ENCODE results near the gene SKA2. TPM values are rescaled to one million over a fixed set of nuclear protein-coding genes. Genes with fewer than 3 reads are reported as not detected.

Gene SKA2
- total RNA-seq, 1 experiment from 2014 or later: 57.5 TPM

DNA sequence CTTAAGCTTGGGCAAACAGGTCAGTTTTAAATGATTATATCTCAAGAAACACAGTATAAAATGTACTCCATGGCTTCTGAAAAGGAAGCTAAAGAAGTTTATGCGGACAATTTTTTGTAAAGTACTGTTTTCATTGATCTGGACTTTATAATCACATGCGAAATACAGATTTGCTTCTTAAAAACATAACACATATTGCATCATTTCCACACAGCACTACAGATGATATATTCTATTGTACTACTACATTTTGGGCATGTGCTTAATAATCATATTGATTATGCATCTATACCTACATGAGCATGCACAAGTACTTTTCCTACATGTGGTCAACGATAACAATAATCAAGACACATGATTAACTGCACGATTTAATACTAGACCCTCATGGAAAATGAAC is 70.8 kb downstream of the SKA2 start:
- ChIA-PET CTCF (no interaction called here), POLR2A (interaction anchor here (0.9 kb wide), 1 partner anchor 8 kb away, joined by 3 read pairs; no protein-coding TSS in a partner anchor)
- DNase-seq (ENCODE audit: unreplicated experiment): no peak
- H3K4me1 Mint-ChIP-seq (ENCODE audit: insufficient read depth, unreplicated experiment): no peaks in the 10 kb centered on the region
- H3K36me3 Mint-ChIP-seq (ENCODE audit: insufficient read depth, unreplicated experiment): peaks cover 70% of the 10 kb centered on the region
- TF ChIP-seq, protein P1, sequence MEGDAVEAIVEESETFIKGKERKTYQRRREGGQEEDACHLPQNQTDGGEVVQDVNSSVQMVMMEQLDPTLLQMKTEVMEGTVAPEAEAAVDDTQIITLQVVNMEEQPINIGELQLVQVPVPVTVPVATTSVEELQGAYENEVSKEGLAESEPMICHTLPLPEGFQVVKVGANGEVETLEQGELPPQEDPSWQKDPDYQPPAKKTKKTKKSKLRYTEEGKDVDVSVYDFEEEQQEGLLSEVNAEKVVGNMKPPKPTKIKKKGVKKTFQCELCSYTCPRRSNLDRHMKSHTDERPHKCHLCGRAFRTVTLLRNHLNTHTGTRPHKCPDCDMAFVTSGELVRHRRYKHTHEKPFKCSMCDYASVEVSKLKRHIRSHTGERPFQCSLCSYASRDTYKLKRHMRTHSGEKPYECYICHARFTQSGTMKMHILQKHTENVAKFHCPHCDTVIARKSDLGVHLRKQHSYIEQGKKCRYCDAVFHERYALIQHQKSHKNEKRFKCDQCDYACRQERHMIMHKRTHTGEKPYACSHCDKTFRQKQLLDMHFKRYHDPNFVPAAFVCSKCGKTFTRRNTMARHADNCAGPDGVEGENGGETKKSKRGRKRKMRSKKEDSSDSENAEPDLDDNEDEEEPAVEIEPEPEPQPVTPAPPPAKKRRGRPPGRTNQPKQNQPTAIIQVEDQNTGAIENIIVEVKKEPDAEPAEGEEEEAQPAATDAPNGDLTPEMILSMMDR (IDR thresholded peaks at IDR 0.05; ENCODE audit: unreplicated experiment): no peak
- H3K27me3 Mint-ChIP-seq (ENCODE audit: insufficient read depth, unreplicated experiment): no peaks in the 10 kb centered on the region
- intact Hi-C loops (cut with micrococcal nuclease): no loop called here
- H3K27ac Mint-ChIP-seq (ENCODE audit: low read depth, unreplicated experiment): peak overlapping the region; percentile 63
- H3K9me3 Mint-ChIP-seq (ENCODE audit: unreplicated experiment): no peaks in the 10 kb centered on the region
- BruUV-seq (replicated peaks): no TSS peak
- H3K4me3 Mint-ChIP-seq (ENCODE audit: unreplicated experiment): no peak overlapping the region

DNA sequence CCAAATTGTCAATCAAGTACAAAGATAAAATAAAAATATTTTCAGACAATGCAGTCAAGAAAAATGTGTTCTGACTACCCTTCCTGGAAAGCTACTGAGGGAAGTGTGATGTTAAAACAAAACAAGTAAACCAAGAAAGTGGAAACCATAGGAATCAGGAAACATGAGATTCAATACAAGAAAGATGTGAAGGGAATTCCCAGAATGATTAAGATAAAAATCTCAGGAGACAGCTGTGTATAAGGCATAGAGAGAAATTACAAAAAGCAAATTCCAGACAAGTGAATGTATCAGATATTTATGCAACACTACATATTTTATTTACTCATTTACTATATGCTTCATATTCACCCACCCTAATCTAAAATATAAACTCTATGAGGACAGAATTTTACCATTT is 80.5 kb downstream of the SKA2 start:
- BruUV-seq (replicated peaks): no TSS peak
- no peaks in the 10 kb centered on the region for H3K9me3 Mint-ChIP-seq (ENCODE audit: unreplicated experiment)
- no peaks in the 10 kb centered on the region for H3K27me3 Mint-ChIP-seq (ENCODE audit: insufficient read depth, unreplicated experiment)
- POLR2A ChIA-PET: interaction anchor here (0.5 to 1.0 kb wide), 3 partner anchors 12 to 66 kb away, joined by 3 to 4 read pairs (median 3); no protein-coding TSS in a partner anchor
- peaks cover 56% of the 10 kb centered on the region for H3K36me3 Mint-ChIP-seq (ENCODE audit: insufficient read depth, unreplicated experiment)
- DNase-seq (ENCODE audit: unreplicated experiment): peak; percentile 36
- peaks cover 8% of the 10 kb centered on the region for H3K4me1 Mint-ChIP-seq (ENCODE audit: insufficient read depth, unreplicated experiment)
- H3K27ac Mint-ChIP-seq (ENCODE audit: low read depth, unreplicated experiment): peak overlapping the region; percentile 78
- CTCF ChIA-PET: no interaction called here
- intact Hi-C loops (cut with micrococcal nuclease): no loop called here
- H3K4me3 Mint-ChIP-seq (ENCODE audit: unreplicated experiment): no peak overlapping the region
- TF ChIP-seq, protein P1 (IDR thresholded peaks at IDR 0.05; ENCODE audit: unreplicated experiment): no peak

DNA sequence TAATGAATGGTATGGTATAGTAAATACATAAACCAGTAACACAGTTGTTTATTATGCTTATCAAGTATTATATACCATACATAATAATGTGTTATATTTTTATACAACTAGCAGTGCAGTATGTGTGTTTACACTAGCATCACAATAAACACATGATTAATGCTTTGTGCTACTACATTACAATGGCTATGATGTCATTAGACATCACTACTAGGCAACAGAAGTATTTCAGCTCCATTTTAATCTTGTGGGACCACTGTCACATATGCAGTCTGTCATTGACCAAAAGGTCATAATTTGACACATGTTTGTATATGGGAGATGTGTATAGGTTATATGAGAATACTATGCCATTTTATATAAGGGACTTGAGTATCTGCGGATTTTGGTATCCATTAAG is 81.0 kb downstream of the SKA2 start:
- TF ChIP-seq, protein P1 (IDR thresholded peaks at IDR 0.05; ENCODE audit: unreplicated experiment): no peak
- TSS peak; percentile 54 for BruUV-seq (replicated peaks)
- POLR2A ChIA-PET: interaction anchor here (0.9 kb wide), 1 partner anchor 13 kb away, joined by 3 read pairs; no protein-coding TSS in a partner anchor
- CTCF ChIA-PET: no interaction called here
- Mint-ChIP-seq H3K36me3 (ENCODE audit: insufficient read depth, unreplicated experiment) (peaks cover 54% of the 10 kb centered on the region), H3K27ac (ENCODE audit: low read depth, unreplicated experiment) (peak overlapping the region; percentile 78), H3K4me3 (ENCODE audit: unreplicated experiment) (no peak overlapping the region), H3K4me1 (ENCODE audit: insufficient read depth, unreplicated experiment) (peaks cover 8% of the 10 kb centered on the region), H3K27me3 (ENCODE audit: insufficient read depth, unreplicated experiment) (no peaks in the 10 kb centered on the region), H3K9me3 (ENCODE audit: unreplicated experiment) (no peaks in the 10 kb centered on the region)
- no peak for DNase-seq (ENCODE audit: unreplicated experiment)
- intact Hi-C loops (cut with micrococcal nuclease): no loop called here

DNA sequence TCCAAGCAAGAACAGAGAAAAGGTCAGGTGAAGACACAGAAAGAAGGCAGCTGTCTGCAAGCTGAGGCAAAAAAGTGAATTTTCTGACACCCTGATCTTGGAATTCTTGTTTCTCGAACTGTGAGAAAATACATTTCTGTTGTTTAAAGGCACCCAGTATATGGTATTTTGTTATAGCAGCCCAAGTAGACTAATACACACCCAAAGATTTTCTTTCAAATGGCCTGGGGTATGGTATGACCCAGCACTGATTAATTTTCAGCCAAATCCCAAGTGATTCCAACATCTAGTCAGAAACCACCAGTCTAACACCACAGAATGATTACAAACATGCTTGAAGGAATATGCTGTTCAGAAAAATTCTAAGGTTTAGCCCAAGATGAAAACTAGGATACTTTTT is 85.1 kb downstream of the SKA2 start:
- no peak overlapping the region for H3K27ac Mint-ChIP-seq (ENCODE audit: low read depth, unreplicated experiment)
- no peak for DNase-seq (ENCODE audit: unreplicated experiment)
- TF ChIP-seq, protein P1 (IDR thresholded peaks at IDR 0.05; ENCODE audit: unreplicated experiment): no peak
- peaks cover 55% of the 10 kb centered on the region for H3K36me3 Mint-ChIP-seq (ENCODE audit: insufficient read depth, unreplicated experiment)
- intact Hi-C loops (cut with micrococcal nuclease): no loop called here
- no TSS peak for BruUV-seq (replicated peaks)
- ChIA-PET POLR2A (no interaction called here), CTCF (interaction anchor here (0.7 kb wide), 1 partner anchor 127 kb away, joined by 3 read pairs; no protein-coding TSS in a partner anchor)
- H3K4me3 Mint-ChIP-seq (ENCODE audit: unreplicated experiment): no peak overlapping the region
- peaks cover 8% of the 10 kb centered on the region for H3K4me1 Mint-ChIP-seq (ENCODE audit: insufficient read depth, unreplicated experiment)
- H3K9me3 Mint-ChIP-seq (ENCODE audit: unreplicated experiment): no peaks in the 10 kb centered on the region
- H3K27me3 Mint-ChIP-seq (ENCODE audit: insufficient read depth, unreplicated experiment): no peaks in the 10 kb centered on the region

All from MCF 10A (cell line).